PC-9 (cell line): ENCODE results near the gene NAP1L3.

Source experiments
- CTCF ChIP-seq: fragments of 200-600 bp; sonication (generic); conservative IDR thresholded peaks from 2 replicates; pipeline ENCODE4 v1.6.1; 2017; ENCODE audit warnings: mixed run types, antibody characterized with exemption, mild to moderate bottlenecking, moderate library complexity
- EZH2 ChIP-seq: fragments of 200-600 bp; sonication (generic); IDR thresholded peaks from 2 replicates; pipeline ENCODE4 v1.8.0; 2017; ENCODE audit warnings: antibody characterized with exemption, low read depth

GRCh38 chrX:93695981-93696380 lies 22.6 kb upstream of the NAP1L3 start:
- no peak for TF ChIP-seq CTCF
- no peak for TF ChIP-seq EZH2
